GM19324 (cell line): ENCODE data around the gene CARD18.
A peak's percentile ranks its signal among the peaks of the same experiment; 100 is the strongest.
"Not testable (repeated sequence)": the region's sequence is repeated elsewhere in the genome, so short reads cannot be mapped to it uniquely, and the experiment has no call there.

Experiments
- ATAC-seq: cut with Tn5 transposase; IDR thresholded peaks from one replicate; pipeline ENCODE4 v1.9.1; 2021; ENCODE audit warnings: mild to moderate bottlenecking, moderate library complexity; ENCODE audit not compliant: unreplicated experiment, low FRiP score

Gene CARD18

GRCh38 chr11:105137286-105137685, 2.3 kb downstream of the CARD18 start:
- no peak for ATAC-seq

- no peak for ATAC-seq
These were observed 3.7 kb downstream of the CARD18 start for GRCh38 chr11:105135883-105136282.

GRCh38 chr11:105132716-105133511, 6.7 kb downstream of the CARD18 start:
- ATAC-seq: no peak

- no peak for ATAC-seq
These were observed 9.3 kb downstream of the CARD18 start for GRCh38 chr11:105130189-105130813.

- no peak for ATAC-seq
These were observed 14.8 kb downstream of the CARD18 start for GRCh38 chr11:105124756-105125155.

- ATAC-seq: no peak
These were observed 28.2 kb downstream of the CARD18 start for GRCh38 chr11:105111145-105111944.

GRCh38 chr11:105110688-105111030, 28.9 kb downstream of the CARD18 start:
- no peak for ATAC-seq

- ATAC-seq: no peak
These were observed 29.5 kb downstream of the CARD18 start for GRCh38 chr11:105109855-105110687.

GRCh38 chr11:105109321-105109720, 30.2 kb downstream of the CARD18 start:
- ATAC-seq: no peak

GRCh38 chr11:105108247-105108646, 31.3 kb downstream of the CARD18 start:
- ATAC-seq: no peak

- not testable (repeated sequence) for ATAC-seq
These were observed 32.2 kb downstream of the CARD18 start for GRCh38 chr11:105107226-105107825.

GRCh38 chr11:105106140-105106539, 33.4 kb downstream of the CARD18 start:
- ATAC-seq: no peak

- ATAC-seq: no peak
These were observed 35.3 kb downstream of the CARD18 start for GRCh38 chr11:105104292-105104691.

GRCh38 chr11:105103336-105103735, 36.2 kb downstream of the CARD18 start:
- ATAC-seq: no peak

GRCh38 chr11:105102079-105102581, 37.4 kb downstream of the CARD18 start:
- ATAC-seq: not testable (repeated sequence)

- ATAC-seq: peak; percentile 53
These were observed 38.5 kb downstream of the CARD18 start for GRCh38 chr11:105100981-105101630.

- ATAC-seq: no peak
These were observed 39.4 kb downstream of the CARD18 start for GRCh38 chr11:105100206-105100605.

- ATAC-seq: not testable (repeated sequence)
These were observed 40.0 kb downstream of the CARD18 start for GRCh38 chr11:105099594-105099993.
